Measurements from ENCODE around the gene YTHDF2. TPM values are rescaled to one million over a fixed set of nuclear protein-coding genes. Genes with fewer than 3 reads are reported as not detected.

YTHDF2 gene
- total RNA-seq, 1 donor from 2014 or later: 49.8 TPM

DNA sequence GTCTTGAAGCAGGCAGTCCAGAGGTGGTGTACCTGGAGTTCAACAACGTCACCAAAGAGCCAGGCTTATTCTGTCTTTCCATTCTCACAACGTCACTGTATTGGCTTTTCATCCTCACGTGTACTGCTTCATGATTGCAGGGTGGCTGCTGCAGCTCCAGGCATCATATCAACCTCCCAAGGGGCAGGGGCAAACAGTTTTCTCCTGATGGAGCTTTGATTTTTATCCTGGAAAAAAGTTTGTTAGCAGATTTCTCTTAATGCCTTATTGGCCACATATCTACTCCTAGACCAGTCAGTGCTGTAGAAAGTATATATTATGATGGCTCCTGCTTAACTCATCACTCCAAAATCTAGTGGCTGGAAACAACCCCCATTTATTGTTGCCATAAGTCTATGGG, 66.9 kb downstream of the YTHDF2 start:
- no peak overlapping the region for H3K4me3 ChIP-seq (ENCODE audit: low read depth, low read length)
- TF ChIP-seq, protein P1, sequence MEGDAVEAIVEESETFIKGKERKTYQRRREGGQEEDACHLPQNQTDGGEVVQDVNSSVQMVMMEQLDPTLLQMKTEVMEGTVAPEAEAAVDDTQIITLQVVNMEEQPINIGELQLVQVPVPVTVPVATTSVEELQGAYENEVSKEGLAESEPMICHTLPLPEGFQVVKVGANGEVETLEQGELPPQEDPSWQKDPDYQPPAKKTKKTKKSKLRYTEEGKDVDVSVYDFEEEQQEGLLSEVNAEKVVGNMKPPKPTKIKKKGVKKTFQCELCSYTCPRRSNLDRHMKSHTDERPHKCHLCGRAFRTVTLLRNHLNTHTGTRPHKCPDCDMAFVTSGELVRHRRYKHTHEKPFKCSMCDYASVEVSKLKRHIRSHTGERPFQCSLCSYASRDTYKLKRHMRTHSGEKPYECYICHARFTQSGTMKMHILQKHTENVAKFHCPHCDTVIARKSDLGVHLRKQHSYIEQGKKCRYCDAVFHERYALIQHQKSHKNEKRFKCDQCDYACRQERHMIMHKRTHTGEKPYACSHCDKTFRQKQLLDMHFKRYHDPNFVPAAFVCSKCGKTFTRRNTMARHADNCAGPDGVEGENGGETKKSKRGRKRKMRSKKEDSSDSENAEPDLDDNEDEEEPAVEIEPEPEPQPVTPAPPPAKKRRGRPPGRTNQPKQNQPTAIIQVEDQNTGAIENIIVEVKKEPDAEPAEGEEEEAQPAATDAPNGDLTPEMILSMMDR (conservative IDR thresholded peaks at IDR 0.05; ENCODE audit: low read depth, low read length): no peak
- DNase-seq (ENCODE audit: low read depth): no peak

DNA sequence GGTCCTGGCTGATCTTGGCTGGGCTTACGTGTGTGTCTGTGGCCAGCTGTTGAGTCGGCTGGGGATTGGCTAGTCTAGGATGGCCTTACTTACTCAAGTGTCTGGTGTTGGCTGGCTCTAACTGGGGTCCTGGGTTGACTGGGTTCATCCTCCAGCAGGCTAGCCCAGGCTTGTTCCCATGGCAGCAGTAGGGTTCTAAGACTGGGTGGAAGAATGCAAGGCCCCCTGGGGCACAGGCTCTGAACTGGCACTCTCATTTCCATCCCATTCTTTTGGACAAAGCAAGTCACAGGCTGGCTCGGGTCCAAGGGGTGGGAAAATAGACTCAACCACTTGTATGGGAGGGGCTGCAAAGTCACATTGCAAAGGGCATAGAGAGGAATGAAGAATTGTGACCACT, 67.3 kb downstream of the YTHDF2 start:
- no peak for DNase-seq (ENCODE audit: low read depth)
- TF ChIP-seq, protein P1 (conservative IDR thresholded peaks at IDR 0.05; ENCODE audit: low read depth, low read length): no peak
- no peak overlapping the region for H3K4me3 ChIP-seq (ENCODE audit: low read depth, low read length)

DNA sequence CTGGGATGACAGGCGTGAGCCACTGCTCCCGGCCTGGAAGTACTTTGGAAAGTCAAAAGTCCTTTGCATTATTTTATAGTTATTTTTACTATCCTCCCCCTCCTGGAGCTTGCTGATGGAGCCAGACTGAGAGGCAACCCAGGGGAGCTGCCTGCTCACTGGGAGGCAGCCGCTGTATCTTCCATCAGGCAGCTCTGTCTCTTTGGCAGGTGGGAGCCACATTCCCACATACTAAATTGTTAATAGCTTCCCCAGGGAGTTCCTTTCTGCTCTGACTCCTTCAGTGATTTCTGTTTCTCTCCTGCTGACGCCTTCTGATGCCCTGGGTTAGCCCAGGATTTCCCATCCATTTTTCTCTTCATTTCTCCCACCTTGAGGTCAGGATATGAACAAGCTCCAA, 70.3 kb downstream of the YTHDF2 start:
- no peak for DNase-seq (ENCODE audit: low read depth)
- H3K4me3 ChIP-seq (ENCODE audit: low read depth, low read length): no peak overlapping the region
- TF ChIP-seq, protein P1 (conservative IDR thresholded peaks at IDR 0.05; ENCODE audit: low read depth, low read length): no peak

DNA sequence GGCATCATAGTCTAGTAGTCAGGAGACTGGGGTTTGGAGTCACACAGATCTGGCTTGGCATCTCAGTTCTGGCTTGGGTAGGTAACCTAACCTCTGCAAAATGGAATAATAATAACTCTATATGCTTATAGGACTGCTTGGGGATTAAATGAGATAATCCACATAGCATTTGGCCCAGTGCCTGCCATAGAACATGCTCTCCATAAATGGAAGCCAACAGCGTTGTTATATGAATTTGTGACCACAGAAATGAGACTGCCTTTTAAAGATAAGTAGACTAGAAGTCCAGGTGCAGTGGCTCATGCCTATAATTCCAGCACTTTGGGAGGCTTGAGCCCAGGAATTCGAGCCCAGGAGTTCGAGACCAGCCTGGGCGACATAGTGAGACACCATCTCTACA, 71.2 kb downstream of the YTHDF2 start:
- TF ChIP-seq, protein P1 (conservative IDR thresholded peaks at IDR 0.05; ENCODE audit: low read depth, low read length): no peak
- no peak for DNase-seq (ENCODE audit: low read depth)
- H3K4me3 ChIP-seq (ENCODE audit: low read depth, low read length): no peak overlapping the region

DNA sequence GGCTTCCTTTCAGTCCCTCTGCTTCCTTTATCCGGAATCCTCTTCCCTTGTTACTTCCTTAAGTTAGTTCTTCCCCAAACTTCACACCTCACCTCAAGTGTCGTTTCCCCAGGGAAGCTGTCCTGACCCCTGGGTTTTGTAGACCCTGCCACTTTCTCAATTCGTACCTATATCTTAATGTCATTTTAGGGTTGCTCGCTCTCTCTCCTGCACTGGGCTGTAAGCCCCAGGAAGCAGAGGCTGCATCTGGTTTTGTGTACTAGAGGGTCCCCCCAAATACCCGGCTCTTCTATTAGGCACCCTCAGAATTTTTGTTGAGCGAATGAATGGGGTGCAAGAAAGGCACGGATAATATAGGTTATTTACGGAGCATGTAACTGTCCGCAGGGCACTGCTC, 74.6 kb downstream of the YTHDF2 start:
- no peak overlapping the region for H3K4me3 ChIP-seq (ENCODE audit: low read depth, low read length)
- no peak for DNase-seq (ENCODE audit: low read depth)
- TF ChIP-seq, protein P1 (conservative IDR thresholded peaks at IDR 0.05; ENCODE audit: low read depth, low read length): no peak

DNA sequence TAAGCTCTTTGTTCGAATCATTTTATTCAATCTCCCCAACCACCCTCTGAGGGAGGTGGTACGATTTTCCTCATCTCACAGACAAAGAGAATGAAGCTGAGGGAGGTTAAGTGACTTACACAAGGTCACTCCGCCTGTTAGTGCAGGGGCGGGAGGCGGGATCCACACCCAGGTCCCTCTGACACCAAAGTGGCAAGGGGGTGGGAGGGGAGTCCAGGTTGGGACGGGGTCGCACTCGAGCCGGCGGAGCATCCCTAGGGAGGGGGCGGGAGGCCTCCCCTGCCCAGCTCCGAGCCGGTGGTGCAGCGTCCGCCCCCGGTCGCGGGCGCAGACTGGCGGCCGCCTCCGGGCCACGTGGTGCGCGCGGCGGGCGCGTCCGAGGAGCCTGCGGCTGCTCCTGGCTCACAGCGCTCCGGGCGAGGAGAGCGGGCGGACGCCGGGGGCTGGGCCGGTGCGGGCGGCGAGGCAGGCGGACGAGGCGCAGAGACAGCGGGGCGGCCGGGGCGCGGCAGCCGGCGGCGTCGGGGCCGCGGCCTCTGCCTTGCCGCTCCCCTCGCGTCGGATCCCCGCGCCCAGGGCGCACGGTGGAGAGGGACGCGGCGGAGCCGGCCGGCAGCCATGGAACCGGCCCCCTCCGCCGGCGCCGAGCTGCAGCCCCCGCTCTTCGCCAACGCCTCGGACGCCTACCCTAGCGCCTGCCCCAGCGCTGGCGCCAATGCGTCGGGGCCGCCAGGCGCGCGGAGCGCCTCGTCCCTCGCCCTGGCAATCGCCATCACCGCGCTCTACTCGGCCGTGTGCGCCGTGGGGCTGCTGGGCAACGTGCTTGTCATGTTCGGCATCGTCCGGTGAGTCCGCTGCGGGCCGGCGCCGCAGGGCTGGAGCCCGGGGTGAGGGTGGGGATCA, 75.3 kb downstream of the YTHDF2 start, which contains the start of gene OPRD1:
Gene OPRD1, plus strand, starts transcription at position 405 of the 903 bp plus-strand sequence. Its CDS starts 214 bp downstream, at position 619.
- TF ChIP-seq, protein P1 (conservative IDR thresholded peaks at IDR 0.05; ENCODE audit: low read depth, low read length): no peak
- DNase-seq (ENCODE audit: low read depth): no peak
- no peak within 1 kb of the TSS for H3K4me3 ChIP-seq (ENCODE audit: low read depth, low read length)
